Esophagus squamous epithelium (tissue), 5 donors: ENCODE data around the gene GFRA3. TPM values are rescaled to one million over a fixed set of nuclear protein-coding genes. Genes with fewer than 3 reads are reported as not detected.
"Not testable (repeated sequence)": the region's sequence is repeated elsewhere in the genome, so short reads cannot be mapped to it uniquely, and the experiment has no call there.

Experiments used
- DNase-seq: peaks from one replicate; lab custom pipeline; 2025; lab: John Stamatoyannopoulos, UW
- H3K27ac ChIP-seq, 4 donors: fragments of 200-600 bp; sonication (generic); one replicate each; pipeline ENCODE4 v1.5.1; 2016 to 2019; ENCODE audit warnings: mild to moderate bottlenecking in 1 of 4
- H3K27me3 ChIP-seq, 4 donors: fragments of 200-600 bp; sonication (generic); 1 replicate in 3 of 4; 2 replicates in 1 of 4; pipeline versions ENCODE4 v1.5.1 to v1.6.0; 2017 to 2021; ENCODE audit warnings: antibody characterized with exemption in 1 of 4
- H3K36me3 ChIP-seq, 3 donors: fragments of 200-600 bp; sonication (generic); one replicate each; pipeline ENCODE4 v1.5.1; 2016 to 2019
- H3K4me1 ChIP-seq, 3 donors: fragments of 200-600 bp; sonication (generic); one replicate each; pipeline ENCODE4 v1.5.1; 2017 to 2019
- H3K4me3 ChIP-seq, 4 donors: fragments of 200-600 bp; sonication (generic); 1 replicate in 3 of 4; 2 replicates in 1 of 4; pipeline ENCODE4 v1.5.1; 2016 to 2019; ENCODE audit warnings: mild to moderate bottlenecking in 2 of 4, moderate library complexity in 1 of 4
- H3K9me3 ChIP-seq, 3 donors: fragments of 200-600 bp; sonication (generic); one replicate each; pipeline ENCODE4 v1.5.1; 2016 to 2019
- POLR2A ChIP-seq, 4 donors: fragments of 450-650 bp; IDR thresholded peaks; one replicate each; pipeline ENCODE4 v1.6.1; 2017; ENCODE audit warnings: antibody characterized with exemption in 4 of 4, mild to moderate bottlenecking in 4 of 4, moderate library complexity in 3 of 4
- WGBS, 2 donors: methylation state at CpG; one replicate each; pipeline ENCODE4 v1.1.5; 2018; 5-methylcytosine and 5-hydroxymethylcytosine counted together
- intact Hi-C: fragments of 100-400 bp; cut with DNase I; formaldehyde crosslinking; loops from one replicate; pipeline ENCODE4 v1.15.0; 2022
- total RNA-seq, 4 donors: library from RNA; depleted of rRNA; stranded (reverse); fragments of >200 nt; gene quantifications; one replicate each; pipeline ENCODE4 v1.1.0, GENCODE V29; 2016
- TF ChIP-seq, protein P1 (sequence below), 6 experiments: fragments of 450-650 bp in 4 of 6; fragments of 200-600 bp in 2 of 6; sonication (generic) in 2 of 6; IDR thresholded peaks; one replicate each; pipeline ENCODE4 v1.5.1; 2016 to 2019; ENCODE audit warnings: antibody characterized with exemption in 6 of 6, mild to moderate bottlenecking in 4 of 6, moderate library complexity in 4 of 6
- donor health status: DM: yes; HTN: yes; CAD: no.

Gene GFRA3, protein sequence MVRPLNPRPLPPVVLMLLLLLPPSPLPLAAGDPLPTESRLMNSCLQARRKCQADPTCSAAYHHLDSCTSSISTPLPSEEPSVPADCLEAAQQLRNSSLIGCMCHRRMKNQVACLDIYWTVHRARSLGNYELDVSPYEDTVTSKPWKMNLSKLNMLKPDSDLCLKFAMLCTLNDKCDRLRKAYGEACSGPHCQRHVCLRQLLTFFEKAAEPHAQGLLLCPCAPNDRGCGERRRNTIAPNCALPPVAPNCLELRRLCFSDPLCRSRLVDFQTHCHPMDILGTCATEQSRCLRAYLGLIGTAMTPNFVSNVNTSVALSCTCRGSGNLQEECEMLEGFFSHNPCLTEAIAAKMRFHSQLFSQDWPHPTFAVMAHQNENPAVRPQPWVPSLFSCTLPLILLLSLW
- total RNA-seq: under 1 TPM in 2 of 4 donors, not detected in 2; 0.35 to 0.41 TPM

GRCh38 chr5:138274189-138274853, at the start of gene GFRA3:
Gene GFRA3 (minus strand): TSS chr5:138274621. CDS start chr5:138274424, 197 bp downstream.
- DNase-seq: no peak
- peak within 1 kb of the TSS; percentile 33 to 55 (median 42) for H3K4me3 ChIP-seq

GRCh38 chr5:138318211-138318610, 43.8 kb upstream of the GFRA3 start:
- WGBS, 2 donors: 73 to 87% methylated on average over 3 to 4 of the region's 4 CpGs

More at GRCh38 chr5:138274189-138274853, at the start of gene GFRA3:
- WGBS, 2 donors: 9 to 12% methylated on average over 8 to 10 of the region's 62 CpGs
- Histone ChIP-seq H3K4me1 (peaks cover 0 to 11% (median 6%) of the 10 kb centered on the region in 3 donors), H3K9me3 (no peaks in the 10 kb centered on the region), H3K27ac (no peak within 1 kb of the TSS), H3K36me3 (no peaks in the 10 kb centered on the region), H3K27me3 (peaks cover 0 to 28% (median 0%) of the 10 kb centered on the region in 4 donors)
- TF ChIP-seq POLR2A (IDR thresholded peaks at IDR 0.05): no peak
- TF ChIP-seq, protein P1, sequence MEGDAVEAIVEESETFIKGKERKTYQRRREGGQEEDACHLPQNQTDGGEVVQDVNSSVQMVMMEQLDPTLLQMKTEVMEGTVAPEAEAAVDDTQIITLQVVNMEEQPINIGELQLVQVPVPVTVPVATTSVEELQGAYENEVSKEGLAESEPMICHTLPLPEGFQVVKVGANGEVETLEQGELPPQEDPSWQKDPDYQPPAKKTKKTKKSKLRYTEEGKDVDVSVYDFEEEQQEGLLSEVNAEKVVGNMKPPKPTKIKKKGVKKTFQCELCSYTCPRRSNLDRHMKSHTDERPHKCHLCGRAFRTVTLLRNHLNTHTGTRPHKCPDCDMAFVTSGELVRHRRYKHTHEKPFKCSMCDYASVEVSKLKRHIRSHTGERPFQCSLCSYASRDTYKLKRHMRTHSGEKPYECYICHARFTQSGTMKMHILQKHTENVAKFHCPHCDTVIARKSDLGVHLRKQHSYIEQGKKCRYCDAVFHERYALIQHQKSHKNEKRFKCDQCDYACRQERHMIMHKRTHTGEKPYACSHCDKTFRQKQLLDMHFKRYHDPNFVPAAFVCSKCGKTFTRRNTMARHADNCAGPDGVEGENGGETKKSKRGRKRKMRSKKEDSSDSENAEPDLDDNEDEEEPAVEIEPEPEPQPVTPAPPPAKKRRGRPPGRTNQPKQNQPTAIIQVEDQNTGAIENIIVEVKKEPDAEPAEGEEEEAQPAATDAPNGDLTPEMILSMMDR (IDR thresholded peaks at IDR 0.05): no peak
- intact Hi-C loops: no loop called here

GRCh38 chr5:138316355-138316754, 41.9 kb upstream of the GFRA3 start:
- no peaks in the 10 kb centered on the region for H3K36me3 ChIP-seq
- no peak for TF ChIP-seq POLR2A (IDR thresholded peaks at IDR 0.05)
- TF ChIP-seq, protein P1 (IDR thresholded peaks at IDR 0.05): no peak
- no peak for DNase-seq
- no peak overlapping the region for H3K4me3 ChIP-seq
- no peaks in the 10 kb centered on the region for H3K4me1 ChIP-seq
- H3K27ac ChIP-seq: no peak overlapping the region
- intact Hi-C loops: no loop called here
- WGBS, 2 donors: 67% methylated on average over 1 of the region's 3 CpGs; no CpG with 5 or more reads in 1 of the 2 donors
- H3K27me3 ChIP-seq: no peaks in the 10 kb centered on the region
- H3K9me3 ChIP-seq: no peaks in the 10 kb centered on the region

More at GRCh38 chr5:138318211-138318610, 43.8 kb upstream of the GFRA3 start:
- H3K27me3 ChIP-seq, H3K4me1 ChIP-seq, H3K27ac ChIP-seq, DNase-seq, intact Hi-C loops, H3K4me3 ChIP-seq, H3K9me3 ChIP-seq, H3K36me3 ChIP-seq: not testable (repeated sequence)

DNA sequence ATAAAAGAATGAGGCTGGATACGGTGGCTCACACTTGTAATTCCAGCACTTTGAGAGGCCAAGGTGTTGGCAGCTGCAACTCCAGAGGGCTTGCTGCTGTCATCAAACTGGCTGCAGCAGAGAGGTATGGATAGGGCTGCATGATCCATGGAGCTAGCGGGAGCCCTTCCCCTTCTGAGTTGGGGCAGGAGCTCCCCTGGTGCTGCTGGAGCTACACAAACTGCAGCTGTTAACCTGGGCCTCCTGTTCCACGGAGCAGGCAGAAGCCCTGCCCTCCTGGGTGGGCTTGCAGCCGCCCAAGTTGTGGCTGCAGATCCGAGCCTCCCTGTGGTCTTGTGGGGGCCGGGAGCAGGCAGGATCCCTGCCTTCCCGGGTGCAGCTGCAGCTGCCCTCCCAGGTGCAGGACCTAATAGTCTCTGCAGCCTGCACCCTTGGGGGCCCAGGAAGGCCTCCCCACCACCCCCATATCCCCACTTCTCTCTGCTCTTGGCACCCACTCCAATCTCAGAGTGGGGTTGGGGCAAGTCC, 41.4 kb upstream of the GFRA3 start:
- intact Hi-C loops: no loop called here
- no peak for DNase-seq
- no peaks in the 10 kb centered on the region for H3K4me1 ChIP-seq
- H3K36me3 ChIP-seq: no peaks in the 10 kb centered on the region
- H3K9me3 ChIP-seq: no peaks in the 10 kb centered on the region
- H3K27me3 ChIP-seq: no peaks in the 10 kb centered on the region
- no peak overlapping the region for H3K27ac ChIP-seq
- TF ChIP-seq, protein P1 (IDR thresholded peaks at IDR 0.05): no peak
- TF ChIP-seq POLR2A (IDR thresholded peaks at IDR 0.05): no peak
- H3K4me3 ChIP-seq: no peak overlapping the region
- 79 to 88% methylated on average over 1 of the region's 7 CpGs for WGBS, 2 donors

DNA sequence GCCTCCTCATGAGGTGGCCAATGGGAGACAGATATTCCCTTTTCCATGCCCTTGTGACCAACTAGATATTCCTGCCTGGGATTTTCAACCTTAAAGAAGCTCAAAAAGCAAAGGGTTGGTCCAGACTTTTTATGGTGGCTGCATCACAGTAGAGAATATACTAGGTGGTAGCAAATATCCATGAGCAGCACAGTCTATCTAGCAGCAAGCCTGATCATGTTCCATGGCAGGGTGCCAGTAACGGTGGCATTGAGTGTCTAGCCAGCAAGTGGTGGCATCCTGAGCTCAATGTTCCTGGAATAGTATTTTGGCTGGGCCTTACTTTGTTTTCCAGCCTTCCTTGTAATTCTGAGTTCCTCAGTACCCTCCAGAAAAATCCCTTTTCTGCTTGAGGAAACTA, 31.4 kb upstream of the GFRA3 start:
- Histone ChIP-seq H3K9me3 (no peaks in the 10 kb centered on the region), H3K4me1 (no peaks in the 10 kb centered on the region), H3K27me3 (no peaks in the 10 kb centered on the region), H3K36me3 (no peaks in the 10 kb centered on the region), H3K4me3 (no peak overlapping the region), H3K27ac (no peak overlapping the region)
- intact Hi-C loops: no loop called here
- no peak for TF ChIP-seq POLR2A (IDR thresholded peaks at IDR 0.05)
- TF ChIP-seq, protein P1 (IDR thresholded peaks at IDR 0.05): no peak
- no peak for DNase-seq
- 44 to 46% methylated on average over 1 of the region's 1 CpG for WGBS, 2 donors
